NT2/D1 (cell line): ENCODE results near the gene TPH1.

Experiments
- SUZ12 ChIP-seq: IDR thresholded peaks from 2 replicates; pipeline ENCODE4 v1.6.1; 2011; ENCODE audit not compliant: insufficient read length, insufficient read depth; ENCODE audit errors: extremely low read depth
- YY1 ChIP-seq: IDR thresholded peaks from 2 replicates; pipeline ENCODE4 v1.6.1; 2011; ENCODE audit not compliant: insufficient read length, insufficient read depth

GRCh38 chr11:18013790-18014507, 32.1 kb downstream of the TPH1 start:
- no peak for TF ChIP-seq SUZ12
- no peak for TF ChIP-seq YY1
